GM19467 (cell line): ENCODE measurements around the gene SGCD.
"Not testable (repeated sequence)": the region's sequence is repeated elsewhere in the genome, so short reads cannot be mapped to it uniquely, and the experiment has no call there.

Source experiments
- ATAC-seq: cut with Tn5 transposase; IDR thresholded peaks from one replicate; pipeline ENCODE4 v1.9.1; 2021; ENCODE audit warnings: mild to moderate bottlenecking, moderate library complexity; ENCODE audit not compliant: unreplicated experiment

Gene SGCD

DNA sequence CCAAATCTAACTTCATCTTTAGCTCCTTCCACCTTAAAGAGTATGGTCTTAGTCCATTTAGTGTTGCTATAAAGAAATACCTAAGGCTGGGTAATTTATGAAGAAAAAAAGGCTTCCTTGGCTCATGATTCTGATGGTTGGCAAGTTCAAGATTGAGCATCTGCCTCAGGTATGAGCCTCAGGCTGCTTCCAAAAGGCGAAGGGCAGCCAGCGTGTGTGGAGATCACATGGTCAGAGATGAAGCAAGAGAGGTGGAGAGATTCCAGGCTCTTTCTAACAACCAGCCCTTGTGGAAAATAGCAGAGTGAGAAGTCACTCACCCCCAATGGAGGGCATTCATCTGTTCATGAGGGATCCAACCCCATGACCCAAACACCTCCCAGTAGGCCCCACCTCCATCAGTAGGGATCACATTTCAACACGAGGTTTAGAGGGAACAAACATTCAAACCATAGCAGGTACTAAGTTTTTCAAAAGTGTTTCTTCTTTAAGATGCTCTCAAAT lies 225.9 kb downstream of the SGCD start:
- no peak for ATAC-seq

GRCh38 chr5:156556666-156557406 lies 229.9 kb downstream of the SGCD start:
- no peak for ATAC-seq

DNA sequence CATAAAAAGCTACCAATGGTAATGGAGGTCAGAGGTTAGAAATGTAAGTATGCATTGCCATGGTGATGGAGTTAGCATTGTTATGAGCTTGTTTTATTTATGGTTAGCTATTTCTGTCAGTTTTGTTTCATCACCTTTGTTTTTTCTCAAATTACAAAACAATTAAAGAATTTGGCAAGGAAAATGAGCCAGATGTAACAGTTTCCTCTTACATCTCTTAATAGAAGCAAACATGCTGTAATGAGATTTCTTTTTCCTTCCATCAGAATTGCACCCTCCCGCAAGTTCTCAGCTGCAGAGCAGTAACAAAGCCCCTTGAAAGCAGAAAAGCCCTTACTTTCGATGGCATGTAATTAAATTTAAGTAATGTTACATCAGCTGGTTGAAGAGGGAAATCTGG lies 233.0 kb downstream of the SGCD start:
- ATAC-seq, result no peak

GRCh38 chr5:156561651-156562050 lies 234.7 kb downstream of the SGCD start:
- no peak for ATAC-seq

- no peak for ATAC-seq
Observed at GRCh38 chr5:156570615-156571014, 243.7 kb downstream of the SGCD start.

DNA sequence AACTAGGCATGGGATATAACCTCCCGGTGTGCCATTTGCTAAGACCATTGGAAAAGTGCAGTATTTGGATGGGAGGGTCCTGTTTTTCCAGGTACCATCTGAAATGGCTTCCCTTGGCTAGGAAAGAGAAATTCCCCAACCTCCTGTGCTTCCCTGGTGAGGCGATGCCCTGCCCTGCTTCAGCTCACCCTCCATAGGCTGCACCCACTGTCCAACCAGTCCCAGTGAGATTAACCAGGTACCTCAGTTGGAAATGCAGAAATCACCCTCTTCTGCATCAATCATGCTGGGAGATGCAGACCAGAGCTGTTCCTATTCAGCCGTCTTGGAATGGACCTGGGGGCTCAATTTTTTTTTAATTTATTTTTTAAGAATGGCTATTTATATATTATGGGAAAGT lies 254.8 kb downstream of the SGCD start:
- ATAC-seq, result no peak

DNA sequence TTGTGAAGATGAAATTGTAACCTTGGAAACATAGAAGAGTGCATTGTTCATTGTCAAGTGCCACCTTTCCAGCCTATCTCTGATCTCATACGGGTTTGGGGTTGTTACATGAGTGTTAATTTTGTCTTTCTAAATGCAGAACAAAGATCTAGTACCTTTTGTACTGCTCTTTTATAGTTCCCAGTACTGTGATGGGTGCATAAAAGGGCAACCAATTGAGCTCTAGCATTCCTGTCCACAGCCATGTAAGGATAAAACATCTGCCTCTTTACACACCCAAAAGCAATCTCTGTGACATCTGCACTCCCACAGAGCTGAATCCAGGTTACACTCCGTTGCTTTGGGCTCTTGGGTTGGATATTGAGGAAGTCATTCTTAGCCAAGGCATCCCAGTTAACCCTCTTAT lies 255.2 kb downstream of the SGCD start:
- no peak for ATAC-seq

GRCh38 chr5:156584871-156585270 lies 257.9 kb downstream of the SGCD start:
- no peak for ATAC-seq

DNA sequence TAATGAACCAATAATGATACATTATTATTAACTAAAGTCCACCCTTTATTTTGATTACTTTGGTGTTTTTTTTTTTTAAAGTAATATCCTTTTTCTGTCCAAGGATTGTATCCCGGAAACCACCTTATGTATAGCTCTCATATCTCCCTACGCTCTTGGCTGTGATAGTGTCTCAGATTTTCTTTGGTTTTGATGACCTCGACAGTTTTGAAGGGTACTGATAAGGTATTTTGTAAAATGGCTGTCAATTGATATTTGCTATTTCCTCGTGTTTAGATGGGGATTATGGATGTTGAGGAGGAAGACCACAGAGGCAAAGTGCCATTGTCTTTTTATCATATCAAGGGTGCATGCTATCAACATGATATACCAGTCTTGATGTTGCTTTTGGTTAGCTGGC lies 259.0 kb downstream of the SGCD start:
- ATAC-seq, result no peak

DNA sequence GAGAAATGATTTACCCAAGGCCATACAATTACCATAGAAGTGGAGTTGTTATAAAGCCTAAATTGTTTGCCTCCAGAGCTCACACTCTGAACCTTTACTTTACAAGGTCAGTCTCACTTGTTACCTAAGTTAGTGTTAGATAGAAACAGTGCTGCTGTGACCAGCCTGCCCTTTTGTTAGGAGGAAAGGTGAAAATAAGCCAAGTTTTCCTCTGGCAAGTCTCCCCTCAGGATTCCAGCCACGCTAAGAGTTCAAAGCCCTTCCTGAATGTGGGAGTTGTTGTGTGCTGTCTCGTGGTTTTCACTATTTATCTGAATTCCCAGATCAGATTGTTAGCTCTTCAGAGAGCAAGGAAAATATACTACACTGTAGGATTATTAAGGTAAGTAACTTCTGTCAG lies 260.0 kb downstream of the SGCD start:
- ATAC-seq, result no peak

- no peak for ATAC-seq
Observed at GRCh38 chr5:156588306-156588705, 261.3 kb downstream of the SGCD start.

GRCh38 chr5:156589104-156589945 lies 262.4 kb downstream of the SGCD start:
- no peak for ATAC-seq

GRCh38 chr5:156589946-156590216 lies 262.9 kb downstream of the SGCD start:
- no peak for ATAC-seq

- no peak for ATAC-seq
Observed at GRCh38 chr5:156590978-156591377, 264.0 kb downstream of the SGCD start.

- ATAC-seq, result no peak
Observed at GRCh38 chr5:156591631-156592030, 264.7 kb downstream of the SGCD start.

GRCh38 chr5:156593546-156593945 lies 266.6 kb downstream of the SGCD start:
- ATAC-seq, result no peak

DNA sequence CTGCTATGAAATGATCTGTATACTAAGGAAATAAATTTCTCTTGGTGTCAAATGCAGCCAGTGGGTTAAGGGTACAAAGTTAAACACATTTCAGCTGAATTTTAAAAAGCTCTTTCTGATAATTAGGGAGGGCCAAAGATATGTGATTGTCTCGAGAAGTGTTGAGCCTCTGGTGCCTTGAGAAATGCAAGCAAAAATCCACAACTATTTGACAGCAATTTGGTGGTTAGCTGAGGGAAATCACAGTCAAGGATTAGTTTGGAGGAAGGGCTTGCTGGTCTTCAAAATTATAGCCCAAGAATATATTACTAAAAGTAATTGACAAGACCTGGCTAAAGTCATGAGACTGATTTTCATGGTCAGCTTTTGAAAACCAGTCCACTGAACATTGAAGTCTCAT lies 267.4 kb downstream of the SGCD start:
- ATAC-seq, result no peak

DNA sequence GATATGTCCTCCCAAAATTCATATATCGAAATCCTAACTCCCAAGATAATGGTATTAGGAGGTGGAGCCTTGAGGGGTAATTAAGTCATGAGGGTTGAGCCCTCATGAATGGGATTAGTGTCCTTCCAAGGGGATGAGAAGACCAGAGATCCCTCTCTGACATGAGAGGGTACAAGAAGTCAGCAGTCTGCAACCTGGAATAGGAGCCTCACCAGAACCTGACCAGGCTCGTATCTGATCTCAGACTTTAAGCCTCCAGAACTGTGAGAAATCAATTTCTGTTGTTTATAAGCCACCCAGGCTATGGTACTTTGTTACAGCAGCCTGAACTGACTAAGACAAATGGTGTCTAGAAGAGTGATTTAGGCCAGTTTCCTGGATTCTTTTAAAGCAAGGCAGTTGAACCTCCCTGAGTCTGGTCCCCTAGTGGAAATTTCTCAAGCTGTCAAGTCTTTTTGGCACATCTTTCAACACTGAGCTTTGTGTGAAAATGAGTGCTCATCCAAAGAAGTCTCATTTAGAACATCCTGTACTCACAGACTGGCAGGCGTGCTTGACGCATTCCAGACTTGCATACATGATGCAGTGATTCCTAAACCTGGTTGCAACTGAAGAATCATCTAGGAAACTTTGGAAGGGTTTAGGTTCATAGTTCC lies 268.3 kb downstream of the SGCD start:
- ATAC-seq, result no peak

DNA sequence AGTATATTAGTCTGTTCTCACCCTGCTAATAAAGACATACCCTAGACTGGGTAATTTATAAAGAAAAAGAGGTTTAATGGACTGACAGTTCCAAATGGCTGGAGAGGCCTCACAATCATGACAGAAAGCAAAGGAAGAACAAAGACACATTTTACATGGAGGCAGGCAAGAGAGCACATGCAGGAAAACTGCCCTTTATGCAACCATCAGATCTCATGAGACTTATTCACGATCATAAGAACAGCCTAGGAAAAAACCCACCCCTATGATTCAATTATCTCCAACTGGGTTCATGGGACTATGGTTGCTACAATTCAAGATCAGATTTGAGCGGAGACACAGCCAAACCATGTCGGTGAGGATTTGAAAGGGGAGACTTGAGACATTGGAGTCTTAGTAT lies 270.3 kb downstream of the SGCD start:
- no peak for ATAC-seq

- ATAC-seq, result no peak
Observed at GRCh38 chr5:156598964-156599363, 272.0 kb downstream of the SGCD start.

DNA sequence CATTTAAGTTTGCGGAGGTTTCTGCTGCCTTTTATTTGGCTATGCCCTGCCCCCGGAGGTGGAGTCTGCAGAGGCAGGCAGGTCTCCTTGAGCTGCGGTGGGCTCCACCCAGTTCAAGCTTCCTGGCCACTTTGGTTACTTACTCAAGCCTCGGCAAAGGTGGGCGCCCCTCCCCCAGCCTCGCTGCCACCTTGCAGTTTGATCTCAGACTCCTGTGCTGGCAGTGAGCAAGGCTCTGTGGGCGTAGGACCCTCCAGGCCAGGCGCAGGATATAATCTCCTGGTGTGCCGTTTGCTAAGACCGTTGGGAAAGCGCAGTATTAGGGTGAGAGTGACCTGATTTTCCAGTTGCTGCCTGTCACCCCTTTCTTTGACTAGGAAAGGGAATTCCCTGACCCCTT lies 283.6 kb downstream of the SGCD start:
- ATAC-seq, result not testable (repeated sequence)

DNA sequence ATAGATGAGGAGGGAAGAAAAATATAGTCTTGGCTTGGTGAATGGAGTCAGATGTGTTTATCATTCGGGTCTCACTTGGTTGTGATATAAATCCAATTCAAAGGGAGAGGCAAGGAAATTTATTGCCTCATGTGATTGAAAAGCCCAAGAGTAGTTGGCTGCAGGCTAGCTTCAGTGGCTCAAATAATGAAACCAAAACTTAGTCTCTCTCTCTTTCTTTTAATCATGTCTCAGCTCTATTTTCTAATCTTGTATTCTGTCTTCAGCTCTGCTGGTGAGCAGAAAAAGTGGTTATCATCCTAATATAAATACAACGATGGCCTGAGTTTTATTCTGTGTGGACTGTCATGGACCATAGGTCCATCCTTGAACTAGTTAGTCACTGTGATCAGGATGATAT lies 288.9 kb downstream of the SGCD start:
- ATAC-seq, result no peak
